IPS-18a (cell line): ENCODE results near the gene VCL.

ENCODE experiments used
- H3K27ac ChIP-seq: one replicate; pipeline ENCODE4 v1.5.1; 2013; ENCODE audit warnings: low read length
- H3K27me3 ChIP-seq: one replicate; pipeline ENCODE4 v1.6.1; 2013; ENCODE audit warnings: mild to moderate bottlenecking, low read length; ENCODE audit not compliant: control insufficient read depth, insufficient read depth
- H3K36me3 ChIP-seq: one replicate; pipeline ENCODE4 v1.6.1; 2013; ENCODE audit warnings: low read depth, low read length; ENCODE audit not compliant: control insufficient read depth
- H3K4me1 ChIP-seq: one replicate; pipeline ENCODE4 v1.6.1; 2013; ENCODE audit warnings: low read depth, low read length; ENCODE audit not compliant: control insufficient read depth
- H3K4me3 ChIP-seq: one replicate; pipeline ENCODE4 v1.5.1; 2013; ENCODE audit warnings: low read length
- H3K9ac ChIP-seq: one replicate; pipeline ENCODE4 v1.6.1; 2013; ENCODE audit warnings: mild to moderate bottlenecking, low read length, moderate library complexity
- H3K9me3 ChIP-seq: one replicate; pipeline ENCODE4 v1.6.1; 2013; ENCODE audit warnings: low read depth, low read length; ENCODE audit not compliant: control insufficient read depth

VCL gene

DNA sequence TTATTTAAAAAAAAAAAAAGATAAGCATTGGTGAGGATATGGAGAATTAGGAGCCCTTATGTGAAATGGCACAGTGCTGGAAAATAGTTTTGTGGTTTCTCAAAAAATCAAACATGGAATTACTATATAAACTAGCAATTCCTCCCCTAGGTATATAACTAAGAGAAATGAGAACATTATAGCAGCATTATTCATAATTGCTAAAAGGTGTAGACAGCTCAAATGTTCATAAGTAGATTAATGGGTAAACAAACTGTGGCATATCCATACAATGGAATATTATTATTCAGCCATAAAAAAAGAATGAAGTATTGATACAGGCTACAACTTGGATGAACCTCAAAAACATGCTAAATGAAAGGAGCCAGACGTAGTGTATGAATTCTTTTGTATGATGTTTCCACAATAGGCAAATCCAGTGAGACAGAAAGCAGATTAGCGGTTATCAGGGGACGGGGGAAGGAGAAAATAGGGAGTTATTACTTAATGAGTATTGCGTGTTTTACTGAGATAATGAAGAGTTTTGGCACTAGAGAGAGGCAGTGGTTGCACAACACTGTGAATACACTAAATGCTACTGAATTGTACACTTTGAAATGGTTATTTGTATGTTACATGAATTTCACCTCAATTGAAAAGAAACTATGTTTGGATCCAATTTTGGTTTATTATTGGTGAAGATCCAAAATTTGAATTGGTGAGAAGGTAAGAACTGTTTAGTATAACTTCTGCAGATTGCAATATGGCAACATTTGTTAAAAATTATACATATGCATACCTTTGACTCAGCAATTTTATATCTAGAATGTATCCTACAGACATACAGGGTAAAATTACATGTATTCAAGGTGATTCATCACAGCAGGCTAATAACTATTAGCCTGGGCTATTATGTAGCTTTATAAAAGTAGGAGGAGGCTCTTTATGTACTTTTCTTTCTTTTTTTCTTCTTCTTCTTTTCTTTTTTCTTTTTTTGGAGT is 69.7 kb downstream of the VCL start:
- H3K9ac ChIP-seq = no peak overlapping the region
- H3K36me3 ChIP-seq = peaks cover 40% of the 10 kb centered on the region
- H3K9me3 ChIP-seq = no peaks in the 10 kb centered on the region
- H3K4me3 ChIP-seq = no peak overlapping the region
- no peak overlapping the region for H3K27ac ChIP-seq
- H3K4me1 ChIP-seq = peaks cover 9% of the 10 kb centered on the region
- H3K27me3 ChIP-seq = no peaks in the 10 kb centered on the region

DNA sequence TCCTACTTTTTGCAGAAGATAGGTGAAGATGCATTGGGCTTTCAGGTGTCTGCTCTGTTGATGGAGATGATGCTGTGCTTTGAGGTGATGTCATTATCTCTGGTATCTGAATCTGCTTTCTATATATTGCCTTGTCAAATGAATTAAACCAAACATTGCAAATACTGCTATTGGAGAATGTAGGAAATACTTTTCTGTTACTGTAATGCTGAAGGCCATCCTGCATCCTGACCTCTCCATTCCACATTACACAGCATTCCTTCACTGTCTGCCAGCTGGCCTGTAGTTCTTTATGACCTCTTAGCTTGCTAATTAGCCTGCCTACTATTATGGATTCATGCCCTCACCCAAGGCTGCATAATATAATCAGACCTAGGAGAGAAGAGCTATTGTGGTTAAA is 73.2 kb downstream of the VCL start:
- Histone ChIP-seq H3K4me3 (no peak overlapping the region), H3K4me1 (peaks cover 9% of the 10 kb centered on the region), H3K27ac (no peak overlapping the region), H3K36me3 (peaks cover 52% of the 10 kb centered on the region), H3K9me3 (no peaks in the 10 kb centered on the region), H3K9ac (no peak overlapping the region), H3K27me3 (no peaks in the 10 kb centered on the region)

DNA sequence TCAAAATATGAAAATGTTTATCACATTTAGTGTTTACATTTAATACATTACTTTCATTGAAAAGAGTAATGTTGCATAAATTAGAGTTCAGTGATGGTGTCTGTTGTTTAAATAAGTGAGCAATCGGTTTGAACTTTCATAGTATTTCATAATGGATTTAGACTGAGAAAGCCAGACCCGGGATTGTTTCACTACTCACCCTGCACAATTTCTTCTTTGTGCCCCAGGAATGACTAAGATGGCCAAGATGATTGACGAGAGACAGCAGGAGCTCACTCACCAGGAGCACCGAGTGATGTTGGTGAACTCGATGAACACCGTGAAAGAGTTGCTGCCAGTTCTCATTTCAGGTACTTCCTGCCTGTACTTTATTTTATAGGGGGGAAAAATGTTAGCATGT is 74.6 kb downstream of the VCL start:
- H3K27ac ChIP-seq = no peak overlapping the region
- no peaks in the 10 kb centered on the region for H3K27me3 ChIP-seq
- no peak overlapping the region for H3K4me3 ChIP-seq
- H3K4me1 ChIP-seq = peaks cover 18% of the 10 kb centered on the region
- H3K36me3 ChIP-seq = peaks cover 61% of the 10 kb centered on the region
- H3K9ac ChIP-seq = no peak overlapping the region
- H3K9me3 ChIP-seq = no peaks in the 10 kb centered on the region

DNA sequence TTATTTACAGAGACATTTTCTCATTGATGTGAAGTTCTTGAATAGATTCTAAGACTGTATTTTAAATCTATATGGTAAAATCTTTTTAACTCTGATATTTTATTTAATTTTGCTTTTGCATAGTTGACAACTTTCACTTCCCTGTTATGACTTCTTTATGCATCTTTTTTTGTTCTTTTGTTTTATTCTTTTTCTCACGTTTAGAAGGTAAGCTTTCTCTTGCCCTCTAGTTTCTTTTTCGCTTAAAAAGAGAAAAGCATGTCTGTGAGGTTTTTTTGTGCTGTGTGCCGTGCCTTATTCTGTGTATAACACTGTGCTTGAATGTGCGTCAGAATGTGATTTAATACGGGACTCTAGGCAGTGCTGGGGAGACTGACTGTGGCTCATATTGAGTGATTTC is 78.0 kb downstream of the VCL start:
- no peak overlapping the region for H3K9ac ChIP-seq
- no peak overlapping the region for H3K4me3 ChIP-seq
- no peaks in the 10 kb centered on the region for H3K9me3 ChIP-seq
- peaks cover 45% of the 10 kb centered on the region for H3K4me1 ChIP-seq
- peaks cover 54% of the 10 kb centered on the region for H3K36me3 ChIP-seq
- H3K27ac ChIP-seq = no peak overlapping the region
- H3K27me3 ChIP-seq = no peaks in the 10 kb centered on the region

DNA sequence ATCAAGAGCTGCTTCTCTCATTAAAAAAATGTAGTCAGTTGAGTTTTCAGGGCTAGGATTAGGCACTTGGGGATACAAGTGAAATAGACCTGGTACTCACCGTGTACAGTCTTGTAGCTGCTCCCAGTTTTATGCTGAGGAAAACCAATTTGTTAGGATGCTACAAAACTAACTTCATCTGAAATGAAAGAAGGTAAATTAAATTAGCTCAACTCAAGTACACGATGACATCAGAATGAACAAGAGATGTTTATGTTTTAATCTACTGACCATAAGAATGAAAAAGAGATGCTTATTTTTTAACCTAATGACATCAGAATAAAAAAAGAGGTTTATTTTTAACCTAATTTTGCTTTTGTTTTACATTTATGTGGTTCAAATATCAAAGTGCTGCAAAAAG is 79.0 kb downstream of the VCL start:
- Histone ChIP-seq H3K27me3 (no peaks in the 10 kb centered on the region), H3K27ac (no peak overlapping the region), H3K4me3 (no peak overlapping the region), H3K9me3 (no peaks in the 10 kb centered on the region), H3K9ac (no peak overlapping the region), H3K4me1 (peaks cover 49% of the 10 kb centered on the region), H3K36me3 (peaks cover 50% of the 10 kb centered on the region)

DNA sequence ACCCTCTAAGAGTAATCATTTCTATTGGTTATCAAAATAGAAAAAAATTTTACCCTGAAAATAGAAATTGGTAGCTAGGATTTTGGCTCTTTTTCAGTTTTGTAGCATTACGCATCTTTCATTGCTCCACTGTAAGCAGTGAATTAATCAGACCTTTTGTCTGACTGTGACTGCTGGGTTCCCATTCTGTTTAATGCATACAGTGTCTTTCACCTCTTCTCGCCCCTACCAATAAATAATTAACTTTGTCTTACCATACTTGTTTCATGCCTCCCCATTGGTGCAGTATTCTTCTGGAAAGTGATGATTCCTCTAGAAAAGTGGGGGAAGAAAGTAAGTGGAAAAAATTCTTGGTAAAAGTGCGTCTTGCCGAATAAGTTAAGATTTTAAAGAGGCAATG is 79.5 kb downstream of the VCL start:
- no peak overlapping the region for H3K27ac ChIP-seq

DNA sequence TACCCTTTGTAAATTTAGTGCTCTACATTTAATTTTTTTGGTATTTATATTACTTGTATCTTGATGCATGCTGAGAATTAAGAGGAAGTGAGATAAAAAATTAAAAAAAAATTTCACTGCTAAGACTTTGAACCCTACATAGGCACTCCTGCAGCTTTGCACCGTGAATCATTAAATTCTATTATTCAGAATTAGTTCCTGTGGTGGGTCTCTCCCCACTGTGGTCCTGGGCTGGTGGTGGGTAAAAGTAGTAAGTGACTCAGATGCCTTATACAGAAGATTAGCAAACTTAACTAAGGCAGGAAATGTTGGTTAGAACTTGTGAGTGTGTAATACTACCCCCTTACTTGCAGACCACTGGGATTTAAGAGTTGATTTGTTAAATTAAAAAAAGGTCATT is 80.1 kb downstream of the VCL start:
- no peak overlapping the region for H3K4me3 ChIP-seq
- no peak overlapping the region for H3K27ac ChIP-seq
- peaks cover 53% of the 10 kb centered on the region for H3K36me3 ChIP-seq
- H3K9ac ChIP-seq = no peak overlapping the region
- peaks cover 49% of the 10 kb centered on the region for H3K4me1 ChIP-seq
- H3K27me3 ChIP-seq = no peaks in the 10 kb centered on the region
- no peaks in the 10 kb centered on the region for H3K9me3 ChIP-seq

More for the DNA sequence above, 79.5 kb downstream of the VCL start:
- Histone ChIP-seq H3K9ac (no peak overlapping the region), H3K4me3 (no peak overlapping the region), H3K9me3 (no peaks in the 10 kb centered on the region), H3K4me1 (peaks cover 49% of the 10 kb centered on the region), H3K27me3 (no peaks in the 10 kb centered on the region), H3K36me3 (peaks cover 54% of the 10 kb centered on the region)

DNA sequence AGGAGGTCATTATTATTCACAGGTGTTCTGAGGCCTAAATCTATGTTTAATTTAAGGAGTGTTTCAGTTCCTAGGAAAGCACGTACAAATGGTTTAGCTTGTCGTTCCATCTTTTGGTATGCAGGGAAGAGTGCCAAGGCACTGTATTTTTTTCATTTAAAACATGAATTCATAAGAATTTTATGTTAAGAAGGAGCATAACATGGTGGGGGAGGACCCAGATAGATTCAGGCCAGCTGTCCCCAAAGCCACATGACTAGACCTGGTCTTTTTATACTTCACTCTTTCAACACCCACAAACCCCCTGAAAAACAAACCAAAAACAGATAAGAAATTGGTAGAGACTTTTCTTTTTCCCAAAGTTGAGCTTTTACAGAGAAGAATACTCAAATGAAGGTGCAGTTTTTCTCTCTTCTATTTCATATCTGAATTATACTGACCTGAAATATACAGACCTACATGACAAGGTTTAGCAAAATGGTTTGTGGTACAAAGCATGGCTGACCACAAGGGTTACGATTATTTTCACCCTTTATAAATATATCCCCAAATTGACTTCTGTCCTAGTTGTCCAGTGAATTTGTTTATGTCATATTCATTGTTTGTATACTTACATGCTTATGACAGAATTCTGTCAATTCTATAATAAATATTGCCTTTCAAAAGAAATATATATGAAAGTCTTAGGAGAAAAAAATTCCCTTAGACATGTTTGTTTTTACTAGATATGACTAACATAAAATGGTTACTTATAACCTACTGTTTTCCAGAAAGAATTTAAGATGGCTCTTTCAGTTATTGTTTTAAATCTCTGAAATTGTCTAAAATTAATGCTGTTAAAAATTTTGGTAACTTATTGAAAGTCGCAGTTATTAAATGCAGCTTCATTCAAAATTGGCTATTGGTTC is 81.4 kb downstream of the VCL start:
- peak overlapping the region; percentile 5 for H3K27ac ChIP-seq
- peaks cover 47% of the 10 kb centered on the region for H3K36me3 ChIP-seq

DNA sequence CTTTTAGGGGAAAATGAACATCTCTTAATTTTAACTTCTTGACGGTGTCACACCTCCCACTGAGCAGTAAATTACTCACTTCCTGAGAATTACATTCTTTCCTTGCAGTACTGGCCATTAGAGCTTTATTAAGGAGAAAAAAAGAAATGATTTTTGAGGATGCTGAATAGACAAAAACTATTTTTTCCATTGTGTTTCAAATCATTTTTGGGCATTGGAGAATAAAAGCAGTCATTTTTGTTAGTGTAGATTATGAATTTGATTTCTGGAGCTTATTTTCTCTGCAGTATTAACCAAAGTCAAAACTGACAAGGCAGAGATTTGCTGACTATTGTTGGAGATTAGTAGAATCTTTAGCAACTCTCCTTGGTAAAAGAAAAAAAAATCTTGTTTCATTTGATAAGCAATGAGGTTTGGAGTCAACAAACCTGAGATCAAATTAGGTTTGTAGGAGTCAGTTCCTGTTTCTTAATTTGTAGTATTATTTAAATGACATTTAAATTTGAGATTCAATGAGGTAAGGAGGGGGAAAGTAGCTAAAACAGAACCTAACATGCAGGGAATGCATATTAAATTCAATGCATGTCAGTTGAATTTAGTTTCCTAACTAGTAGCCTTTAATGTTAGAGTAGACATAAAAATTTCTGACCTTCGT is 82.1 kb downstream of the VCL start:
- peak overlapping the region; percentile 1 for H3K4me3 ChIP-seq
- peaks cover 43% of the 10 kb centered on the region for H3K36me3 ChIP-seq

More for the DNA sequence above, 81.4 kb downstream of the VCL start:
- Histone ChIP-seq H3K9me3 (no peaks in the 10 kb centered on the region), H3K4me1 (peaks cover 49% of the 10 kb centered on the region), H3K4me3 (peak overlapping the region; percentile 1), H3K27me3 (no peaks in the 10 kb centered on the region), H3K9ac (peak overlapping the region; percentile 5)

DNA sequence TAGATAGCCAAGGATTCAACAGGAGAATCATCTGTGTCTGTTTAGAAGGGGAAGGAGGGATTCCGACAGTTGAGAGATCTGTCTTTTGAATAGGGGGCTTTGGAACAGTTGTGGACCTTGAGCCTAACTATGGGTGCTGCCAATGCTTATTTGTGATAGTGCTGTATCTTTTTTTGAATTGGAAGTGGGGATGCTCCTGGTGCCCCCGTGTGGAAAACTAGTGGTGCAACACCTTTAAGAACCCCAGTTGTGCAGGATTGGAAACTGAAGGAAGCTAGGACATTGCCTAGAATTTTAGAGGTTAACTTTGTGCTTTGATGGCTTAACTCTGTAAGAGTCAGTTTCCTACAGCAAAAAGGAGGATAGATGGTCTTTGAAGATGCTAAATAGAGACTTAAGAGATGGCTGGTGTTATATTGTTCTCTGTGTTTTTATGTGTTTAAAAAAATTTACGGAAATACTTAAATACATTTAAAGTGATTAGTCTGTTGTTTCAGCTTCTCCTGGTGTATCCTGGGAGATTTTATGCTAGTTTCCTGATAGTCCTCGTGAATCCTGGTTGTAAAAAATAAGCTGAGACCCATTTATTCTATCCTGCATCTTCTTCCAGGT is 83.4 kb downstream of the VCL start:
- Histone ChIP-seq H3K36me3 (peaks cover 39% of the 10 kb centered on the region), H3K4me1 (peaks cover 49% of the 10 kb centered on the region), H3K9ac (no peak overlapping the region), H3K27ac (no peak overlapping the region), H3K9me3 (no peaks in the 10 kb centered on the region), H3K4me3 (no peak overlapping the region), H3K27me3 (no peaks in the 10 kb centered on the region)

More for the DNA sequence above, 82.1 kb downstream of the VCL start:
- Histone ChIP-seq H3K27me3 (no peaks in the 10 kb centered on the region), H3K27ac (peak overlapping the region; percentile 5), H3K4me1 (peaks cover 49% of the 10 kb centered on the region), H3K9me3 (no peaks in the 10 kb centered on the region), H3K9ac (peak overlapping the region; percentile 5)
